Measurements from ENCODE around the gene TNNC2. TPM values are rescaled to one million over a fixed set of nuclear protein-coding genes. Genes with fewer than 3 reads are reported as not detected.
"Not testable (repeated sequence)": the region's sequence is repeated elsewhere in the genome, so short reads cannot be mapped to it uniquely, and the experiment has no call there.

The TNNC2 gene
- total and polyA plus RNA-seq, 9 donors, result 1.5 to 3.7 (median 3.4) TPM; not detected in 1

DNA sequence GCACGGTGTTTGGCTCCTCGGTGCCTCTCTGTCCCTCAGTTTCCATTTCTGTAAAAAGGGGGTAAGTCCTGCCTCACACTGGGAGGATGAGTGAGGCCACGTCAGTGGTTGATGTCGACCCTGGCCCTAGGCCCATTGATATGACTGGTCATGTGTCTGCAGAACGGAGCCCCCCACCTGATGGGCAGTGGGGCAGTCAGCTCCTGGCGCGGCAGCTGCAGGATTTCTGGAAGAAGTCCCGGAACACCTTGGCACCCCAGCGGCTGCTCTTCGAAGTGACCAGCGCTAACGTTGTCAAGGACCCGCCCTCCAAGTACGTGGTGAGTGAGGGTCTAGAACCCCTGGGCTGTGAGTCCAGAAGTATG, 7.7 kb upstream of the TNNC2 start:
- Histone ChIP-seq H3K4me1 (ENCODE audit: insufficient read depth) (peaks cover 22% of the 10 kb centered on the region), H3K4me3 (peak overlapping the region; percentile 66), H3K27me3 (no peaks in the 10 kb centered on the region), H3K36me3 (no peaks in the 10 kb centered on the region), H3K27ac (peak overlapping the region; percentile 93 to 97), H3K9me3 (no peaks in the 10 kb centered on the region)
- no peak for TF ChIP-seq CTCF (IDR thresholded peaks at IDR 0.05)
- no peak for TF ChIP-seq EP300 (IDR thresholded peaks at IDR 0.05)
- TF ChIP-seq POLR2A (IDR thresholded peaks at IDR 0.05), result no peak
- intact Hi-C loops (cut with DNase I), result no loop called here
- 33 to 52% (median 39%) methylated on average over 14 of the region's 14 CpGs for WGBS, 3 donors
- peak in 4 of 5 donors; percentile 41 to 64 (median 63) for DNase-seq

DNA sequence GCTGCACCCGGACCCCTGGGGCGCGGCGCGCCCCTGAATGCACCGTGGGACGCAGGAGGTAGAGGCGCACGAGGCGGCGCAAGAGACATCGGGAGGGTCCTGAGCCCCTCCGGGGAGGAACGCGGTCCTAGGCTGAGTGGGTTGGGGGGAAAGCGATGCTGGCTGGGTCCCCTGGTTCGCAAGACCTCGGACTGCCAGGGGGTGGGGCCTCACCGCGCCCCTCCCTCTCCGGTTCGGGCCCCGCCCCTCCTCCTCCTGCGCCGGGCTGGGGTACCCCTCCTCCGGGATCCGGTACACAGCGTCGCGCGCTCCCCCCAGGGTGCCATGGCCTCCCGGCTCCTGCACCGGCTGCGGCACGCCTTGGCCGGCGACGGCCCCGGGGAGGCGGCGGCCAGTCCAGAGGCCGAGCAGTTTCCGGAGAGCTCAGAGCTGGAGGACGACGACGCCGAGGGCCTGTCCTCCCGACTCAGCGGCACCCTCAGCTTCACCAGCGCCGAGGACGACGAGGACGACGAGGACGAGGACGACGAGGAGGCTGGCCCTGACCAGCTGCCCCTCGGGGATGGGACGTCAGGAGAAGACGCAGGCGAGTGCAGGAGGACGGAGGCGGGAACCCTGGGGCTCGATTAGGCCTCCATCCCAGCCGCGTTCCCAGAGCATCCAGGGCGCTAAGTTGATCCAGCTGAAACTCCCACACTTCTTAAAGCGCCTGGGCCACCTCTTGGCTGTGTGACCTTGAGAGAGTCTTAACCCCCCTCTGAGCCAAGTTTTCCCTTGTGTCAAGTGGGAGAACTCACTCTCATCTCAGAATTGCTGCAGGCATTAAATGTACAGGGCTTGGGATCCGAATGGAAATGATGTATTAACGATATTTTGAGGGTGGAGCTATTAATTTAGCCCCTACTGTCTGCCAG, 7.0 kb upstream of the TNNC2 start:
- Histone ChIP-seq H3K9me3 (no peaks in the 10 kb centered on the region), H3K4me1 (ENCODE audit: insufficient read depth) (peaks cover 22% of the 10 kb centered on the region), H3K36me3 (no peaks in the 10 kb centered on the region), H3K4me3 (peak overlapping the region; percentile 66), H3K27ac (peak overlapping the region; percentile 93 to 97), H3K27me3 (no peaks in the 10 kb centered on the region)
- DNase-seq, result peak; percentile 84 to 91 (median 88)
- intact Hi-C loops (cut with DNase I), result no loop called here
- WGBS, 3 donors, result 1% methylated on average over 55 to 71 of the region's 71 CpGs
- TF ChIP-seq CTCF (IDR thresholded peaks at IDR 0.05), result no peak
- TF ChIP-seq EP300 (IDR thresholded peaks at IDR 0.05), result no peak
- TF ChIP-seq POLR2A (IDR thresholded peaks at IDR 0.05), result peak; percentile 58

DNA sequence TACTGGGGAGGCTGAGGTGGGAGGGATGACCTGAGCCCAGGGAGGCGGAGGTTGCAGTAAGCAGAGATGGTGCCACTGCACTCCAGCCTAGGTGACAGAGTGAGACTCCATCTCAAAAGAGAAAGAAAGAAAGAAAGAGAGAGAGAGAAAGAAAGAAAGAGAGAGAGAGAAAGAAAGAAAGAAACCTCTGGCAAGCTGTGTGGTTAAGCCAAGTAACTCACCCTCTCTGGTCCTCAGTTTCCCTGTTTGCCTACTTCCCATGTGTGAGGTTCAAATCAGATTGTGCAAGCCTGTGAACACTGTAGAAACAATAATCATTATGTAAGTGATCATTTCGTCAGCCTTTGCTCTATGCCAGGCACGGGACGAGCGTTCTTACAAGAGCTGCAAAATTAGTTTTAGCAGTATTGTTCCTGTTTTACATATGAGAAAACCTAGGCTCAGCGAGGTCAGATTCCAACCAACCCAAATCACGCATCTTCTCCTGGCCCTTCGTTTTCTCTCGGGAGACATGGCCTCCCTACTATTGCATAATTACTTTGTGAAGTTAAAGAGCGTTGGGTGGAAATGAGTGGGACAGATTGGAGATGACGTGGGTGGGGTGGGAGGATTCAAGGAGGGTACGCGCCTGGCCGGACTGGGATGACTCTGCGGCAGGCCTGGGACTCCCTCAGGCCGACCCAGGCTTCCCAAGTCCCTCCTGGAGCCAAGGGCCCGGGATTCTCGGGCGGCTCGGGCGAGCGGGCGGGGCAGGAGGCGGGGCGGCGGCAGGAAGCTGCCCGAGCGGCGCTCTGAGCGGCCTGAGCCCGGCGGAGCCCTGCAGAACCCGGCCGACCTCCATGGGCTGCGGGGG, 6.1 kb upstream of the TNNC2 start, which contains the start of gene SNX21:
Gene SNX21 (plus strand): TSS at position 770 of the 853 bp plus-strand sequence. CDS start 121 bp downstream, outside the sequence.
- peaks cover 26% of the 10 kb centered on the region for H3K4me1 ChIP-seq (ENCODE audit: insufficient read depth)
- peak; percentile 87 for TF ChIP-seq EP300 (IDR thresholded peaks at IDR 0.05)
- no peak for TF ChIP-seq POLR2A (IDR thresholded peaks at IDR 0.05)
- intact Hi-C loops (cut with DNase I), result no loop called here
- peak; percentile 89 to 93 (median 90) for DNase-seq
- H3K27me3 ChIP-seq, result no peaks in the 10 kb centered on the region
- no peaks in the 10 kb centered on the region for H3K9me3 ChIP-seq
- H3K27ac ChIP-seq, result peak within 1 kb of the TSS; percentile 93 to 97
- H3K4me3 ChIP-seq, result peak within 1 kb of the TSS; percentile 66
- H3K36me3 ChIP-seq, result no peaks in the 10 kb centered on the region
- WGBS, 3 donors, result 3 to 6% (median 3%) methylated on average over 16 to 35 of the region's 35 CpGs

- TF ChIP-seq CTCF (IDR thresholded peaks at IDR 0.05) (no peak), EP300 (IDR thresholded peaks at IDR 0.05) (no peak), POLR2A (IDR thresholded peaks at IDR 0.05) (no peak)
- WGBS, 3 donors, result 71 to 81% (median 76%) methylated on average over 4 of the region's 4 CpGs
- Histone ChIP-seq H3K4me3 (no peak overlapping the region), H3K9me3 (no peaks in the 10 kb centered on the region), H3K27me3 (no peaks in the 10 kb centered on the region), H3K27ac (peak overlapping the region; percentile 93 to 97), H3K36me3 (no peaks in the 10 kb centered on the region), H3K4me1 (ENCODE audit: insufficient read depth) (peaks cover 26% of the 10 kb centered on the region)
- no peak for DNase-seq
- intact Hi-C loops (cut with DNase I), result no loop called here
Observed at GRCh38 chr20:45832619-45833018, 5.5 kb upstream of the TNNC2 start.

DNA sequence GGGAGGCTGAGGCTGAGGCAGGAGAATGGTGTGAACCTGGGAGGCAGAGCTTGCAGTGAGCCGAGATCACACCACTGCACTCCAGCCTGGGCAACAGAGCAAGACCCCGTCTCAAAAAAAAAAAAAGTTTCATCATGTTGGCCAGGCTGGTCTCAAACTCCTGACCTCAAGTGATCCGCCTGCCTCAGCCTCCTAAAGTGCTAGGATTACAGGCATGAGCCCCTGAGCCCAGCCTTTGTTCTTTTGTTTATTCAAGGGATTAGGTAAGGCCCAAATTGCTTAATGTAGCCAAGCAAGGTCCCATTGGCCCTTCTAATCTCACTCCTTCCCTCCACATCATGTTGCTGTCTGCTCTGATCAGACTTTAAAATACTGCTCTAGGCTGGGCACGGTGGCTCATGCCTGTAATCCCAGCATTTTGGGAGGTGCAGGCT, 2.6 kb upstream of the TNNC2 start:
- intact Hi-C loops (cut with DNase I), result loop anchor here in 1 of 4 donors (10.0 kb wide), 1 partner anchor 135 kb away; no protein-coding TSS in a partner anchor
- not testable (repeated sequence) for DNase-seq
- 89 to 94% (median 94%) methylated on average over 4 of the region's 4 CpGs for WGBS, 3 donors

More for the DNA sequence above, 2.6 kb upstream of the TNNC2 start:
- not testable (repeated sequence) for H3K9me3 ChIP-seq, H3K4me3 ChIP-seq, H3K27ac ChIP-seq, H3K36me3 ChIP-seq, H3K27me3 ChIP-seq
- peaks cover 15% of the 10 kb centered on the region for H3K4me1 ChIP-seq (ENCODE audit: insufficient read depth)
